Stomach (tissue), 9 donors: Measurements from ENCODE around the gene COL4A1. TPM values are rescaled to one million over a fixed set of nuclear protein-coding genes. Genes with fewer than 3 reads are reported as not detected.
A peak's percentile ranks its signal among the peaks of the same experiment; 100 is the strongest.

ENCODE experiments used
- DNase-seq, 2 donors: peaks; one replicate each; pipeline versions ENCODE4 v3.0.0 to v3.0.0-alpha.2; 2013 to 2019
- H3K27ac ChIP-seq, 5 donors: fragments of 200-600 bp in 4 of 5; sonication (generic) in 4 of 5; one replicate each; pipeline ENCODE4 v1.5.1; 2013 to 2019; ENCODE audit warnings: mild to moderate bottlenecking in 1 of 5, moderate library complexity in 1 of 5
- H3K27me3 ChIP-seq, 3 donors: fragments of 200-600 bp; sonication (generic); one replicate each; pipeline ENCODE4 v1.5.1; 2017 to 2019; ENCODE audit warnings: mixed run types in 1 of 3
- H3K36me3 ChIP-seq, 4 donors: fragments of 200-600 bp; sonication (generic); 1 replicate in 3 of 4; 2 replicates in 1 of 4; pipeline ENCODE4 v1.5.1; 2016 to 2019
- H3K4me1 ChIP-seq, 4 donors: fragments of 200-600 bp; sonication (generic); one replicate each; pipeline ENCODE4 v1.5.1; 2016 to 2019
- H3K4me3 ChIP-seq, 4 donors: fragments of 200-600 bp; sonication (generic) in 3 of 4; one replicate each; pipeline ENCODE4 v1.5.1; 2016 to 2019; ENCODE audit warnings: mild to moderate bottlenecking in 1 of 4
- H3K9me3 ChIP-seq, 4 donors: fragments of 200-600 bp; sonication (generic); one replicate each; pipeline ENCODE4 v1.5.1; 2016 to 2019
- EP300 ChIP-seq: sonication (generic); formaldehyde crosslinking; IDR thresholded peaks from one replicate; pipeline ENCODE4 v1.6.1; 2017; ENCODE audit warnings: antibody characterized with exemption
- POLR2A ChIP-seq, 4 donors: fragments of 450-650 bp; IDR thresholded peaks; one replicate each; pipeline ENCODE4 v1.6.1; 2016; ENCODE audit warnings: antibody characterized with exemption in 4 of 4, control low read depth in 2 of 4, mild to moderate bottlenecking in 1 of 4, moderate library complexity in 1 of 4
- POLR2AphosphoS5 ChIP-seq, 3 donors: sonication (generic); formaldehyde crosslinking; IDR thresholded peaks; one replicate each; pipeline ENCODE4 v1.6.1; 2016; ENCODE audit warnings: antibody characterized with exemption in 3 of 3
- WGBS, 5 donors: extraction: QIAGEN DNeasy Blood & Tissue Kit in 3 of 5; methylation state at CpG; one replicate each; pipeline versions ENCODE4 v1.1.5 to v1.1.7; 2013 to 2018; 5-methylcytosine and 5-hydroxymethylcytosine counted together
- intact Hi-C: fragments of 100-400 bp; cut with DNase I; formaldehyde crosslinking; loops from one replicate; pipeline ENCODE4 v1.15.1; 2023; ENCODE audit warnings: low total_unique reads
- polyA plus RNA-seq, 3 donors: library from polyadenylated mRNA; stranded (reverse); fragments of 200-250 nt; gene quantifications; one replicate each; pipeline ENCODE4 v1.2.3, GENCODE V29; 2013
- total RNA-seq, 5 donors: library from RNA; depleted of rRNA; stranded (reverse); fragments of >200 nt; gene quantifications; one replicate each; pipeline versions ENCODE4 v1.1.0 to v1.2.3, GENCODE V29; 2014 to 2016
- TF ChIP-seq, protein P1 (sequence below), 7 experiments: fragments of 450-650 bp in 4 of 7; fragments of 200-600 bp in 3 of 7; sonication (generic) in 3 of 7; IDR thresholded peaks; one replicate each; pipeline ENCODE4 v1.5.1; 2016 to 2019; ENCODE audit warnings: antibody characterized with exemption in 7 of 7, control low read depth in 2 of 7, mild to moderate bottlenecking in 1 of 7
- donor health status: healthy with polysubstance abuse.
- donor health status: Bipolar disorder and iron deficiency.
- donor health status: healthy.

The COL4A1 gene
- total and polyA plus RNA-seq, 8 donors: 18.8 to 798 (median 133) TPM

DNA sequence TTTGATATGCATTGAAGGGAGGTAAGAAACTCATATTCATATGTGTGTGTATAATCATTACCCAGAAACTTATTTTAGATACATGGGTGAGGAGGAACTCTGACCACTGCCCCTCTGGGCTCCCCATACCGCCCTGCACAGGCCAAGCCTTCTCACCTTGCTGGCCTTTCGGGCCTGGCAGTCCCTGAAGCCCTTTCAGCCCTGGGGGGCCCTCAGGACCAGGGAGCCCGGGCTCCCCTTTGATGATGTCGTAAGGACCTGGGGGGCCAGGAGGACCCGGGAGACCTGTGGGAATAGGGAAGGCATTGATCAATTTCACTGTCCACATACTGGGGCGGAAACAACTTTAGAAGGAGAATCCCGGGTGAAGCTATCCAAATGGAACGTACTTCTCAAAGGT is 142.3 kb downstream of the COL4A1 start:
- no peak for DNase-seq
- peaks cover 29 to 96% (median 83%) of the 10 kb centered on the region in 4 donors for H3K36me3 ChIP-seq
- no peak overlapping the region for H3K27ac ChIP-seq
- TF ChIP-seq, protein P1, sequence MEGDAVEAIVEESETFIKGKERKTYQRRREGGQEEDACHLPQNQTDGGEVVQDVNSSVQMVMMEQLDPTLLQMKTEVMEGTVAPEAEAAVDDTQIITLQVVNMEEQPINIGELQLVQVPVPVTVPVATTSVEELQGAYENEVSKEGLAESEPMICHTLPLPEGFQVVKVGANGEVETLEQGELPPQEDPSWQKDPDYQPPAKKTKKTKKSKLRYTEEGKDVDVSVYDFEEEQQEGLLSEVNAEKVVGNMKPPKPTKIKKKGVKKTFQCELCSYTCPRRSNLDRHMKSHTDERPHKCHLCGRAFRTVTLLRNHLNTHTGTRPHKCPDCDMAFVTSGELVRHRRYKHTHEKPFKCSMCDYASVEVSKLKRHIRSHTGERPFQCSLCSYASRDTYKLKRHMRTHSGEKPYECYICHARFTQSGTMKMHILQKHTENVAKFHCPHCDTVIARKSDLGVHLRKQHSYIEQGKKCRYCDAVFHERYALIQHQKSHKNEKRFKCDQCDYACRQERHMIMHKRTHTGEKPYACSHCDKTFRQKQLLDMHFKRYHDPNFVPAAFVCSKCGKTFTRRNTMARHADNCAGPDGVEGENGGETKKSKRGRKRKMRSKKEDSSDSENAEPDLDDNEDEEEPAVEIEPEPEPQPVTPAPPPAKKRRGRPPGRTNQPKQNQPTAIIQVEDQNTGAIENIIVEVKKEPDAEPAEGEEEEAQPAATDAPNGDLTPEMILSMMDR (IDR thresholded peaks at IDR 0.05): no peak
- WGBS, 5 donors: 86 to 95% (median 87%) methylated on average over 8 of the region's 8 CpGs
- H3K9me3 ChIP-seq: no peaks in the 10 kb centered on the region
- intact Hi-C loops: no loop called here
- H3K4me3 ChIP-seq: no peak overlapping the region
- no peaks in the 10 kb centered on the region for H3K27me3 ChIP-seq
- no peaks in the 10 kb centered on the region for H3K4me1 ChIP-seq

DNA sequence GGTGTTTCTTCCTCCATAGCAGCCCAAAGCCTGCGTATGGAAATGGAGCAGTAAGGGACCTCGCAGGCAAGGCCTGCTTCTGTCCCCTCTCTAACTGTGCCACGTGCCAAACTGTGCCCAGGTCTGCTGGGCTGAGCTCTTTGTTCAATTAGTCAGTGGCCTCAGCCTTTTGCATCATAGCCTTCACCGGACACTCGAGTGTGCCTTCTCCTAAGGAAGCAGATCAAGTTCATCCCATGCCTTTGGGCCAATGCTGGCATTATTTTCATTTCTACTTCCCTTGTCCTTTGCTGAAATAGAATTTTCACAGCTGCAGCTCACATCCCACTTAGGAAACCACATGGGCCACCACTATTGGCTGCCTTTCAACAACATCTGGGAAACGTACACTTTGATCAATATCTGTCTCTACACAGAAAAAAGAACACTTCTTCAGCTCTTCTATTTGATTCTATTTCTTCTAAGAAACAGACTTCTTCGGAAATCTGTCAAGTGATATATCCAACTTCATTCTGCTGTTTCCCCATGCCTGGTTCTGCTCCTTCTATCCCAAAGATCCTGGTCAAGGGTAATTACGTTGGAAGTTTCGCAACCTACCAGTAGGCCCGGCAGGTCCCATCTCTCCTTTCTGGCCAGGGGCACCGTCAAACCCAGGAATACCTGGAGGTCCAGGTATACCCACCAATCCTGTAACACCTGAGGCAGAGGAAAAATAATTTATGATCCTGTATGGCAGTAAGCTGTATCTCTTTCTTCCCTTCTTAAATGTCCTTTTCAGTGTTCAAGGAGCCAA is 143.9 kb downstream of the COL4A1 start:
- Histone ChIP-seq H3K9me3 (no peaks in the 10 kb centered on the region), H3K27ac (no peak overlapping the region), H3K4me3 (no peak overlapping the region), H3K36me3 (peaks cover 26 to 91% (median 83%) of the 10 kb centered on the region in 4 donors), H3K4me1 (peaks cover 0 to 5% (median 2%) of the 10 kb centered on the region in 4 donors), H3K27me3 (no peaks in the 10 kb centered on the region)
- intact Hi-C loops: no loop called here
- WGBS, 5 donors: 71 to 78% (median 75%) methylated on average over 11 of the region's 11 CpGs
- DNase-seq: no peak
- TF ChIP-seq POLR2A (IDR thresholded peaks at IDR 0.05) (no peak), EP300 (no peak), POLR2AphosphoS5 (IDR thresholded peaks at IDR 0.05) (no peak)
- TF ChIP-seq, protein P1 (IDR thresholded peaks at IDR 0.05): no peak

DNA sequence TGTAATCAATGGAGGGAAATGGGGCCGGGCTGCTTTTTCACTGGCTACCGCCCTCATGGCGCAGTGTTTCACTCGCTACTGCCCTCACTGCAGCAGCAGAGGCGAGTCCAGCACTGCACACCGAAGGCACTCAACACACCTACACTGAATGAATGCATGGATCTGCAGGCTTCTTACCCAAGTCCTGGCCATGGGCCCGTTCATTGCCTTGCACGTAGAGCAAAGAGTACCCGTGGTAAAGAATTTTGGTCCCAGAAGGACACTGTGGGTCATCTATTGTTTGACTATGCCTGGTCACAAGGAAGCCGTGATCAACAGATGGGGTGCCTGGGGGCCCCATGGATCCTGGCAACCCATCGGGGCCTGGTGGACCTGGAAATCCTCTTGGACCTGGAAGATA is 144.9 kb downstream of the COL4A1 start:
- peaks cover 0 to 11% (median 7%) of the 10 kb centered on the region in 4 donors for H3K4me1 ChIP-seq
- intact Hi-C loops: no loop called here
- 89 to 94% (median 90%) methylated on average over 11 of the region's 11 CpGs for WGBS, 5 donors
- no peak overlapping the region for H3K4me3 ChIP-seq
- H3K36me3 ChIP-seq: peaks cover 26 to 91% (median 81%) of the 10 kb centered on the region in 4 donors
- no peak for TF ChIP-seq POLR2AphosphoS5 (IDR thresholded peaks at IDR 0.05)
- no peak for TF ChIP-seq EP300
- TF ChIP-seq, protein P1 (IDR thresholded peaks at IDR 0.05): no peak
- TF ChIP-seq POLR2A (IDR thresholded peaks at IDR 0.05): no peak
- H3K27me3 ChIP-seq: no peaks in the 10 kb centered on the region
- H3K9me3 ChIP-seq: no peaks in the 10 kb centered on the region
- DNase-seq: no peak
- H3K27ac ChIP-seq: peak overlapping the region in 2 of 5 donors; percentile 47 to 61

DNA sequence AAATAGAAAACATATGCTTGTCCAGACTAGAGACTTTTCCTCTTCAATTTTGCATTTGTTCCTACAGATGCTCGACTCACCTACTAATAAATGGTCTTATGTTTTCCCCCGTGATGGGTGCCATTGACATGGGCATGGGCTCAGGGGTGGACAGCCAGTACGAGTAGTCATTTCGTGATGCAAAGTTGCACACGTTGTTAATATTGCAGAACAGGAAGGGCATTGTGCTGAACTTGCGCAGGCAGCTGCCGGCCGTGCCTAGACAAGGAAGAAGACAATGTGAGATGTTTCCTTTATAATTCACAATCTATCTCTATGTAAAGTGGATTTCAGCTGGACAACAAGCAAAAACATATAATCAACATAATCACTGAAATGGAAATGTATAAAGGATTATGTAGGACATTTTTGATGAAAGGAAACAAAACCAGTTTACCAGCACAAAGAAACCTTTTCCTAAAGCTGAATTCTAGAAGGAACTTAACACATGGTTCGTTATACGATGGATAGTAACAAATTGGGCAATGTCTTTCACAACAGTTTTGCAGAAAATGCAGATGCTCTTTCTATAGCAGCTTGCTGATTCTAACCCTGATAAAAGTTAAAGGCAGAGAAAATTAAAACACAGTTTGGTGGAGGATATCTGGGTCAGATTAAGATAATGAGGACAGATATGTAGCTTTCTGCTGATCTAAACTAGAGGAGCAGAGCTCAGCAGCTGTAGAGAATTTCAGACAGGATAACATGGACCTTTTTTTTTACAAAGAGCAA is 145.7 kb downstream of the COL4A1 start:
- peak overlapping the region in 2 of 5 donors; percentile 61 to 76 for H3K27ac ChIP-seq
- no peak for DNase-seq
- H3K4me1 ChIP-seq: peaks cover 0 to 18% (median 8%) of the 10 kb centered on the region in 4 donors
- WGBS, 5 donors: 74 to 81% (median 76%) methylated on average over 10 of the region's 10 CpGs
- no peaks in the 10 kb centered on the region for H3K9me3 ChIP-seq
- peaks cover 22 to 91% (median 78%) of the 10 kb centered on the region in 4 donors for H3K36me3 ChIP-seq
- intact Hi-C loops: no loop called here
- TF ChIP-seq POLR2AphosphoS5 (IDR thresholded peaks at IDR 0.05) (no peak), EP300 (no peak)
- TF ChIP-seq, protein P1 (IDR thresholded peaks at IDR 0.05): no peak
- H3K27me3 ChIP-seq: no peaks in the 10 kb centered on the region
- H3K4me3 ChIP-seq: no peak overlapping the region
